RWPE1 (cell line): ENCODE measurements around the gene PLAC9.
A peak's percentile ranks its signal among the peaks of the same experiment; 100 is the strongest.
"Not testable (repeated sequence)": the region's sequence is repeated elsewhere in the genome, so short reads cannot be mapped to it uniquely, and the experiment has no call there.

Source experiments
- CTCF ChIA-PET: fragments of 350-600 bp; sonication (Branson Sonifier 250); formaldehyde crosslinking; extraction: SDS; loops from one replicate; lab custom pipeline; 2021; lab: Yijun Ruan, JAX
- POLR2A ChIA-PET: fragments of 400-600 bp; formaldehyde crosslinking; extraction: SDS; loops from one replicate; lab custom pipeline; 2020; ENCODE audit warnings: antibody characterized with exemption; ENCODE audit not compliant: low non-redundant PET; lab: Yijun Ruan, JAX
- DNase-seq: peaks from one replicate; pipeline ENCODE4 v3.0.0; 2012; ENCODE audit warnings: low spot score
- H3K27ac ChIP-seq: fragments of 450-650 bp; 2 replicates; pipeline ENCODE4 v1.5.1; 2017
- CTCF ChIP-seq: fragments of 450-650 bp; conservative IDR thresholded peaks from 2 replicates; pipeline ENCODE4 v1.5.1; 2017; ENCODE audit warnings: low read depth, mild to moderate bottlenecking

The PLAC9 gene

DNA sequence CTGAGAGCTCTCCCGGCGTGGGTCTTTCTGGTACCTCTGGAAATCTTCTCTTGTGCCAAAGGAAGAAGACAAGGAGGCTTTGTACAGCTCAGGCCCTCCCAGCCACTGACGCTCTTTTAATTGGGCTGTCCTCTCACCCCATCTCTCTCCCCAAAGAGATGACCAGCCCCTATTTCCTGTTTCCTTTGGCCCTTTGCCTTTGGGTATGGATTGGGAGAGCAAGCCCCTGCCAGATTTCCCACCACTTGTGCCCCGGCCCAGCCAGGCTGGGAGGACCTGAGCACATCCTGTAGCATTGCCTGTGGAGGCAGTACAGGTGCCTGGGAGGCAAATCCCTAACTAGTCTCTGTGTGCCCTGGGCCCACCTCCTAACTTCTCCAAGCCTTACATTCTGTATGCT lies 5.7 kb upstream of the PLAC9 start:
- H3K27ac ChIP-seq = no peak overlapping the region
- DNase-seq = no peak
- CTCF ChIA-PET = interaction anchor here (0.7 kb wide), 1 partner anchor 68 kb away, joined by 4 read pairs; no protein-coding TSS in a partner anchor
- POLR2A ChIA-PET = no interaction called here
- no peak for TF ChIP-seq CTCF

GRCh38 chr10:80131499-80131901 lies 1.0 kb upstream of the PLAC9 start:
- TF ChIP-seq CTCF = no peak
- H3K27ac ChIP-seq = no peak overlapping the region
- POLR2A ChIA-PET = interaction anchor here (0.5 kb wide), 1 partner anchor 52 kb away, joined by 3 read pairs; no protein-coding TSS in a partner anchor
- no peak for DNase-seq
- CTCF ChIA-PET = interaction anchor here (0.6 to 0.8 kb wide), 2 partner anchors 64 to 73 kb away, joined by 3 to 5 read pairs; no protein-coding TSS in a partner anchor

- H3K27ac ChIP-seq = no peak overlapping the region
- no peak for DNase-seq
- ChIA-PET CTCF (interaction anchor here (0.6 to 2.1 kb wide), 3 partner anchors 74 to 281 kb away, joined by 4 to 9 read pairs (median 6); no protein-coding TSS in a partner anchor), POLR2A (no interaction called here)
- TF ChIP-seq CTCF = no peak
Observed at GRCh38 chr10:80133206-80133605, 676 bp downstream of the PLAC9 start.

GRCh38 chr10:80133687-80134086 lies 1.2 kb downstream of the PLAC9 start:
- CTCF ChIA-PET = interaction anchor here (0.6 to 2.1 kb wide), 3 partner anchors 75 to 280 kb away, joined by 4 to 9 read pairs (median 6); no protein-coding TSS in a partner anchor
- POLR2A ChIA-PET, DNase-seq, H3K27ac ChIP-seq: not testable (repeated sequence)

GRCh38 chr10:80136134-80136571 lies 3.6 kb downstream of the PLAC9 start:
- CTCF ChIA-PET = no interaction called here
- H3K27ac ChIP-seq = peak overlapping the region; percentile 58
- TF ChIP-seq CTCF = no peak
- no peak for DNase-seq
- POLR2A ChIA-PET = no interaction called here

DNA sequence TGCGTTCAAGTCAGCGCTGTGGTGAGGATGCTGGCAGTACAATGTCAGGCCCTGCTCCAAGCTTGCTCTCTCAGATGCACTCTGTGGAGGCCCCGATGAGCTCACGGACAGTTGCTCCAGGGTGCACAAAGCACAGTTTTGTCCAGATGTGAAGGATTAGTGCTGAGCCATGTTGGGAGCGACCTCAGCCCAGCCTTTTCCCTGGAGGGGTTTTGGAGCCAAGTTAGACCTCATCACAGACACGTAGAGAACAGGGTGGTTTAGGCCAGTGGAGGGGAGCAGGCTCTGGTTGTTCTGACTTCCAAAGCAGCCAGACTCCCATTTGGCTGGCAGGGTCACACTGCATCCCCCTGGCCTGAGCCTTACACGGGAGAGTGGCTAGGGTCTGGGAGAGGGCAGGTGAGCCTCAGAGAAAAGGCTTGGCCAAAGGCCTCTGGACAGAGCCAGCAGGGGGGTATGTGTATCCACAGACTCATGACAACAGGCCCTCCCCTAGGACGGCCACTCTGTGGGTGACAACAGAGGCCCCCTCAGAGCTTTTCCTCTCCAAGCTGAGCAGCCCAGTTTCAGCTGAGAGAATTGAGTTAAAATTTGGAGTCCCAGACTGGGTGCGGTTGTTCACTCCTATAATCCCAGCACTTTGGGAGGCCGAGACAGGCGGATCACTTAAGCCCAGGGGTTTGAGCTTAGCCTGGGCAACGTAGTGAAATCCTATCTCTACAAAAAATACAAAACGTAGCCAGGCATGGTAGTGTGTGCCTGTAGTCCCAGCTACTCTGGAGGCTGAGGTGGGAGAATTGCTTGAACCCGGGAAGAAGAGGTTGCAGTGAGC lies 4.7 kb downstream of the PLAC9 start:
- CTCF ChIA-PET = interaction anchor here (0.6 to 0.9 kb wide), 3 partner anchors 78 to 241 kb away, joined by 3 to 4 read pairs (median 4); no protein-coding TSS in a partner anchor
- peak overlapping the region; percentile 58 for H3K27ac ChIP-seq
- TF ChIP-seq CTCF = no peak
- POLR2A ChIA-PET = no interaction called here
- no peak for DNase-seq
